H9 (cell line): ENCODE measurements around the gene NPIPB4. TPM values are rescaled to one million over a fixed set of nuclear protein-coding genes. Genes with fewer than 3 reads are reported as not detected.
"Not testable (repeated sequence)": the region's sequence is repeated elsewhere in the genome, so short reads cannot be mapped to it uniquely, and the experiment has no call there.

Experiments used
- DNase-seq: peaks from one replicate; pipeline ENCODE4 v3.0.0-alpha.2; 2017
- H2AFZ ChIP-seq: one replicate; pipeline ENCODE4 v1.6.1; 2013; ENCODE audit warnings: mild to moderate bottlenecking, low read length, control low read depth, moderate library complexity
- H2AK5ac ChIP-seq: 2 replicates; pipeline ENCODE4 v1.6.1; 2013; ENCODE audit warnings: low read length, control low read depth, mixed read lengths; ENCODE audit not compliant: insufficient read length
- H2BK120ac ChIP-seq: one replicate; pipeline ENCODE4 v1.6.1; 2013; ENCODE audit warnings: low read depth, mild to moderate bottlenecking, low read length, control low read depth, inconsistent platforms; ENCODE audit not compliant: poor library complexity, severe bottlenecking
- H2BK12ac ChIP-seq: 2 replicates; pipeline ENCODE4 v1.6.1; 2013; ENCODE audit warnings: low read length, control low read depth, mixed read lengths, low read depth; ENCODE audit not compliant: insufficient read length
- H2BK15ac ChIP-seq: 2 replicates; pipeline ENCODE4 v1.6.1; 2013; ENCODE audit warnings: low read depth, low read length, control low read depth
- H2BK20ac ChIP-seq: one replicate; pipeline ENCODE4 v1.6.1; 2013; ENCODE audit warnings: low read depth, mild to moderate bottlenecking, low read length, control low read depth, inconsistent platforms; ENCODE audit not compliant: poor library complexity, severe bottlenecking
- H2BK5ac ChIP-seq: 2 replicates; pipeline ENCODE4 v1.6.1; 2013; ENCODE audit warnings: low read length, control low read depth, mixed read lengths; ENCODE audit not compliant: insufficient read length
- H3K14ac ChIP-seq: 2 replicates; pipeline ENCODE4 v1.6.1; 2013; ENCODE audit warnings: low read length, control low read depth; ENCODE audit not compliant: insufficient read depth
- H3K18ac ChIP-seq: 2 replicates; pipeline ENCODE4 v1.6.1; 2013; ENCODE audit warnings: low read depth, mild to moderate bottlenecking, mixed read lengths, low read length, control low read depth; ENCODE audit not compliant: insufficient read length
- H3K23ac ChIP-seq: 2 replicates; pipeline ENCODE4 v1.6.1; 2013; ENCODE audit warnings: low read length, control low read depth, mixed read lengths, low read depth; ENCODE audit not compliant: insufficient read length
- H3K23me2 ChIP-seq: 2 replicates; pipeline ENCODE4 v1.6.1; 2013; ENCODE audit warnings: low read depth, mild to moderate bottlenecking, mixed read lengths, low read length, control low read depth; ENCODE audit not compliant: insufficient read length, poor library complexity, severe bottlenecking
- H3K27ac ChIP-seq: 2 replicates; pipeline ENCODE4 v1.5.1; 2013; ENCODE audit warnings: low read length, control low read depth, mixed read lengths, low read depth; ENCODE audit not compliant: insufficient read length
- H3K27me3 ChIP-seq: 2 replicates; pipeline ENCODE4 v1.6.1; 2013; ENCODE audit warnings: low read length, control low read depth, inconsistent platforms; ENCODE audit not compliant: insufficient read depth
- H3K4ac ChIP-seq: 2 replicates; pipeline ENCODE4 v1.6.1; 2013; ENCODE audit warnings: low read depth, mild to moderate bottlenecking, control low read depth, inconsistent platforms, low read length, moderate library complexity
- H3K4me1 ChIP-seq: 2 replicates; pipeline ENCODE4 v1.6.1; 2013; ENCODE audit warnings: low read length, control low read depth, inconsistent platforms; ENCODE audit not compliant: insufficient read depth
- H3K4me2 ChIP-seq: 2 replicates; pipeline ENCODE4 v1.6.1; 2013; ENCODE audit warnings: low read length, control low read depth, mixed read lengths; ENCODE audit not compliant: insufficient read length, insufficient read depth
- H3K56ac ChIP-seq: 2 replicates; pipeline ENCODE4 v1.6.1; 2013; ENCODE audit warnings: low read depth, mild to moderate bottlenecking, mixed read lengths, low read length, control low read depth; ENCODE audit not compliant: insufficient read length
- H3K79me1 ChIP-seq: 2 replicates; pipeline ENCODE4 v1.6.1; 2013; ENCODE audit warnings: low read depth, mild to moderate bottlenecking, moderate library complexity, low read length, control low read depth, inconsistent platforms; ENCODE audit not compliant: insufficient read depth, poor library complexity, severe bottlenecking
- H3K79me2 ChIP-seq: 2 replicates; pipeline ENCODE4 v1.6.1; 2013; ENCODE audit warnings: low read length, control low read depth, inconsistent platforms; ENCODE audit not compliant: insufficient read depth
- H3K9ac ChIP-seq: 2 replicates; pipeline ENCODE4 v1.6.1; 2013; ENCODE audit warnings: low read length, control low read depth, mixed read lengths; ENCODE audit not compliant: insufficient read length; ENCODE audit errors: extremely low read depth
- H3K9me3 ChIP-seq: one replicate; pipeline ENCODE4 v1.6.1; 2013; ENCODE audit warnings: low read depth, low read length, inconsistent platforms; ENCODE audit not compliant: control insufficient read depth
- H3T11ph ChIP-seq: one replicate; pipeline ENCODE4 v1.6.1; 2013; ENCODE audit warnings: mild to moderate bottlenecking, low read length, control low read depth, inconsistent platforms
- H4K20me1 ChIP-seq: one replicate; pipeline ENCODE4 v1.6.1; 2013; ENCODE audit not compliant: control insufficient read depth, insufficient read length, insufficient read depth
- H4K5ac ChIP-seq: 2 replicates; pipeline ENCODE4 v1.6.1; 2013; ENCODE audit warnings: low read depth, mild to moderate bottlenecking, mixed read lengths, low read length, control low read depth; ENCODE audit not compliant: insufficient read length
- H4K8ac ChIP-seq: replicated peaks from 2 replicates; pipeline ENCODE4 v1.6.1; 2013; ENCODE audit warnings: low read length, control low read depth, mixed read lengths, low read depth; ENCODE audit not compliant: insufficient read length
- H4K91ac ChIP-seq: 2 replicates; pipeline ENCODE4 v1.6.1; 2013; ENCODE audit warnings: low read depth, mild to moderate bottlenecking, moderate library complexity, mixed read lengths, low read length, control low read depth; ENCODE audit not compliant: insufficient read length
- H3K27ac Mint-ChIP-seq, 3 experiments: 2 replicates in 2 of 3; 3 replicates in 1 of 3; pipeline ENCODE4 v1.8.0; 2020 to 2021; ENCODE audit warnings: mixed read lengths in 3 of 3, mild to moderate bottlenecking in 1 of 3, moderate library complexity in 1 of 3
- H3K27me3 Mint-ChIP-seq: 2 replicates; pipeline ENCODE4 v1.8.0; 2021; ENCODE audit warnings: low read depth, mild to moderate bottlenecking, moderate library complexity, mixed read lengths
- H3K36me3 Mint-ChIP-seq, 3 experiments: 2 replicates in 2 of 3; 3 replicates in 1 of 3; pipeline ENCODE4 v1.8.0; 2020 to 2021; ENCODE audit warnings: low read depth in 3 of 3, mixed read lengths in 3 of 3; ENCODE audit not compliant: insufficient read depth in 1 of 3
- H3K4me1 Mint-ChIP-seq, 2 experiments: 2 replicates each; pipeline ENCODE4 v1.8.0; 2020; ENCODE audit warnings: mixed read lengths in 2 of 2
- H3K4me3 Mint-ChIP-seq, 2 experiments: 2 replicates in 1 of 2; 3 replicates in 1 of 2; pipeline ENCODE4 v1.8.0; 2020 to 2021; ENCODE audit warnings: mild to moderate bottlenecking in 2 of 2, mixed read lengths in 2 of 2, moderate library complexity in 1 of 2
- H3K9me3 Mint-ChIP-seq, 2 experiments: 2 replicates in 1 of 2; 3 replicates in 1 of 2; pipeline ENCODE4 v1.8.0; 2020; ENCODE audit warnings: mild to moderate bottlenecking in 2 of 2, mixed read lengths in 2 of 2, moderate library complexity in 1 of 2
- WGBS: extraction: QIAGEN DNeasy Blood & Tissue Kit; methylation state at CpG from one replicate; pipeline ENCODE4 v1.1.7; 2013; ENCODE audit warnings: missing lambda C conversion rate, low lambda C conversion rate, mixed read lengths; ENCODE audit not compliant: insufficient read length; ENCODE audit errors: extremely low coverage; 5-methylcytosine and 5-hydroxymethylcytosine counted together
- total RNA-seq: library from RNA; stranded (reverse); gene quantifications from 2 replicates; pipeline ENCODE4 v1.2.1, GENCODE V29; 2021

The NPIPB4 gene
- total RNA-seq, 1 experiment from 2014 or later: 161 TPM

GRCh38 chr16:21881988-21882387 is 24.4 kb upstream of the NPIPB4 start:
- H3K14ac ChIP-seq, H2BK20ac ChIP-seq, H3K4me2 ChIP-seq, H3K9me3 ChIP-seq, H3K4me3 Mint-ChIP-seq, H4K20me1 ChIP-seq, H2AK5ac ChIP-seq, H3K79me1 ChIP-seq, H3T11ph ChIP-seq, H3K79me2 ChIP-seq, H3K27ac ChIP-seq, H4K8ac ChIP-seq, H2AFZ ChIP-seq, H3K27ac Mint-ChIP-seq, H3K4ac ChIP-seq, H2BK5ac ChIP-seq, H3K56ac ChIP-seq, H2BK120ac ChIP-seq, H3K9ac ChIP-seq, H3K23ac ChIP-seq, H3K27me3 ChIP-seq, H2BK15ac ChIP-seq, H2BK12ac ChIP-seq, H3K4me1 ChIP-seq, DNase-seq, H3K9me3 Mint-ChIP-seq, H3K27me3 Mint-ChIP-seq, H3K18ac ChIP-seq, H3K4me1 Mint-ChIP-seq, H3K23me2 ChIP-seq, H4K91ac ChIP-seq, H4K5ac ChIP-seq, H3K36me3 Mint-ChIP-seq: not testable (repeated sequence)
- no CpG with 5 or more reads among the region's 3 CpGs for WGBS

GRCh38 chr16:21837186-21837585 is 20.4 kb downstream of the NPIPB4 start:
- no CpG with 5 or more reads among the region's 13 CpGs for WGBS
- not testable (repeated sequence) for H2AFZ ChIP-seq, H3K4me2 ChIP-seq, H3K14ac ChIP-seq, H3K23ac ChIP-seq, H3K27me3 ChIP-seq, H3K9me3 Mint-ChIP-seq, H3K9ac ChIP-seq, H3K36me3 Mint-ChIP-seq, H3K4me1 Mint-ChIP-seq, H3K18ac ChIP-seq, H4K91ac ChIP-seq, H3K23me2 ChIP-seq, H3K9me3 ChIP-seq, DNase-seq, H2AK5ac ChIP-seq, H2BK20ac ChIP-seq, H3K27ac Mint-ChIP-seq, H3K79me2 ChIP-seq, H3T11ph ChIP-seq, H4K20me1 ChIP-seq, H2BK120ac ChIP-seq, H4K5ac ChIP-seq, H3K4me1 ChIP-seq, H3K79me1 ChIP-seq, H3K56ac ChIP-seq, H2BK15ac ChIP-seq, H4K8ac ChIP-seq, H3K4ac ChIP-seq, H2BK12ac ChIP-seq, H2BK5ac ChIP-seq, H3K27ac ChIP-seq
- H3K27me3 Mint-ChIP-seq: peaks cover 11% of the 10 kb centered on the region
- H3K4me3 Mint-ChIP-seq: peak overlapping the region in 1 of 2 experiments; percentile 72; a peak in 4 of 5 replicates
